KMS-11 (cell line): Measurements from ENCODE around the gene DIABLO.

Experiments used
- H2AFZ ChIP-seq: fragments of 200-600 bp; sonication (generic); 2 replicates; pipeline ENCODE4 v1.6.1; 2016; ENCODE audit warnings: antibody characterized with exemption, mixed run types, low read depth
- H3K27ac ChIP-seq: fragments of 200-600 bp; sonication (generic); 2 replicates; pipeline ENCODE4 v1.6.1; 2016; ENCODE audit warnings: mild to moderate bottlenecking, mixed run types
- H3K27me3 ChIP-seq: fragments of 200-600 bp; sonication (generic); 2 replicates; pipeline ENCODE4 v1.6.1; 2017; ENCODE audit warnings: mild to moderate bottlenecking, low read depth, mixed run types, moderate library complexity; ENCODE audit not compliant: insufficient read depth
- H3K36me3 ChIP-seq: fragments of 200-600 bp; sonication (generic); 2 replicates; pipeline ENCODE4 v1.6.1; 2017; ENCODE audit warnings: mild to moderate bottlenecking, mixed run types; ENCODE audit not compliant: insufficient read depth
- H3K4me1 ChIP-seq: fragments of 200-600 bp; sonication (generic); 2 replicates; pipeline ENCODE4 v1.6.1; 2016; ENCODE audit warnings: mild to moderate bottlenecking, low read depth, mixed run types; ENCODE audit not compliant: poor library complexity, severe bottlenecking
- H3K4me2 ChIP-seq: fragments of 200-600 bp; sonication (generic); 2 replicates; pipeline ENCODE4 v1.7.0; 2016; ENCODE audit warnings: mild to moderate bottlenecking, mixed run types
- H3K4me3 ChIP-seq: fragments of 200-600 bp; sonication (generic); IDR thresholded peaks from 2 replicates; pipeline ENCODE4 v1.6.1; 2017; ENCODE audit warnings: low read depth, low read length, mixed read lengths; ENCODE audit not compliant: insufficient read depth
- H3K79me2 ChIP-seq: fragments of 200-600 bp; sonication (generic); 2 replicates; pipeline ENCODE4 v1.6.1; 2016; ENCODE audit warnings: low read depth, mixed run types; ENCODE audit not compliant: insufficient read depth
- H3K9ac ChIP-seq: fragments of 200-600 bp; sonication (generic); 2 replicates; pipeline ENCODE4 v1.6.1; 2016; ENCODE audit warnings: mild to moderate bottlenecking, mixed run types
- H4K20me1 ChIP-seq: fragments of 200-600 bp; sonication (generic); 2 replicates; pipeline ENCODE4 v1.6.1; 2016; ENCODE audit warnings: mild to moderate bottlenecking, mixed run types; ENCODE audit not compliant: insufficient read depth
- TF ChIP-seq, protein P1 (sequence below): fragments of 200-600 bp; sonication (generic); conservative IDR thresholded peaks from 2 replicates; pipeline ENCODE4 v1.6.1; 2017; ENCODE audit warnings: low read depth, mild to moderate bottlenecking, antibody characterized with exemption, low read length, moderate library complexity, mixed read lengths

Gene DIABLO

DNA sequence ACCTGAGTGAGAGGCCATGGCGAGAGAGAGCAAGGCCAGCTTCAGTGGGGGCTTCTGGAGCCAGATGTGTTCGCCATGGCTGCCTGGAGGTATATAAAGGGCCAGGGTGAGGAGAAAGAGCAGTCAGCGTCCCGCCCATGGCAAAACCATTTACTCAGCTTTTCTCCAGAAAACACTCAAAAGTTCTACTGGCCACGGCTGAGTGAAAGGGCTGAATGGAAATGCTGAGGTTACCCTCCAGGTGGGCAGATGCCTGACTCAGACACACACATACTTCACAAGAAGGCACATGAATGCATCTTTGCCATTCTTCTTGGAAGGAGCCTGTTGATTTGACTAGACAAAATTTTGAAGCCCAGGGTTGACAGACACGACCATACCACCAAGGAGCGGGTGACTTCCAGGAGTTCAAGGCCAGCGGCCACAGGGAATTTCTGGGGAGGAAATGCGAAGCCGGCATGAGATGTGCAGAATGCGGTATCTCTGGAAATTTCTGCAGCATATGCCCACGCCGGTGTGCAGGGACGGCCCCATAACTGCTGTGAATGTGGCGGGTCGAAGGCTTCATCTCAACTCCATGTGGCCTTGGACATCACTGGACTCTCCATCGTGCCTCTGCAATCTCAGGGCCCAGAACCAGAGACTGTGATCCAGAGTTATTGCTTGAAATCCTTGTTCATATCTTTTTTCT, 51.6 kb downstream of the DIABLO start, which contains the start of gene IL31:
Gene IL31, minus strand, starts transcription at position 67 of the 691 bp plus-strand sequence. Its CDS starts 49 bp downstream, at position 18.
- H2AFZ ChIP-seq: no peak within 1 kb of the TSS
- TF ChIP-seq, protein P1, sequence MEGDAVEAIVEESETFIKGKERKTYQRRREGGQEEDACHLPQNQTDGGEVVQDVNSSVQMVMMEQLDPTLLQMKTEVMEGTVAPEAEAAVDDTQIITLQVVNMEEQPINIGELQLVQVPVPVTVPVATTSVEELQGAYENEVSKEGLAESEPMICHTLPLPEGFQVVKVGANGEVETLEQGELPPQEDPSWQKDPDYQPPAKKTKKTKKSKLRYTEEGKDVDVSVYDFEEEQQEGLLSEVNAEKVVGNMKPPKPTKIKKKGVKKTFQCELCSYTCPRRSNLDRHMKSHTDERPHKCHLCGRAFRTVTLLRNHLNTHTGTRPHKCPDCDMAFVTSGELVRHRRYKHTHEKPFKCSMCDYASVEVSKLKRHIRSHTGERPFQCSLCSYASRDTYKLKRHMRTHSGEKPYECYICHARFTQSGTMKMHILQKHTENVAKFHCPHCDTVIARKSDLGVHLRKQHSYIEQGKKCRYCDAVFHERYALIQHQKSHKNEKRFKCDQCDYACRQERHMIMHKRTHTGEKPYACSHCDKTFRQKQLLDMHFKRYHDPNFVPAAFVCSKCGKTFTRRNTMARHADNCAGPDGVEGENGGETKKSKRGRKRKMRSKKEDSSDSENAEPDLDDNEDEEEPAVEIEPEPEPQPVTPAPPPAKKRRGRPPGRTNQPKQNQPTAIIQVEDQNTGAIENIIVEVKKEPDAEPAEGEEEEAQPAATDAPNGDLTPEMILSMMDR: no peak
- H4K20me1 ChIP-seq: no peaks in the 10 kb centered on the region
- no peak within 1 kb of the TSS for H3K9ac ChIP-seq
- H3K4me1 ChIP-seq: no peaks in the 10 kb centered on the region
- H3K4me3 ChIP-seq: no peak within 1 kb of the TSS
- no peak within 1 kb of the TSS for H3K27ac ChIP-seq
- no peaks in the 10 kb centered on the region for H3K36me3 ChIP-seq
- no peaks in the 10 kb centered on the region for H3K27me3 ChIP-seq
- H3K79me2 ChIP-seq: no peaks in the 10 kb centered on the region
- H3K4me2 ChIP-seq: no peak within 1 kb of the TSS

- Histone ChIP-seq H3K4me1 (no peaks in the 10 kb centered on the region), H2AFZ (no peak overlapping the region), H3K9ac (no peak overlapping the region), H3K36me3 (no peaks in the 10 kb centered on the region), H3K27me3 (no peaks in the 10 kb centered on the region), H3K4me2 (no peak overlapping the region), H4K20me1 (no peaks in the 10 kb centered on the region), H3K79me2 (no peaks in the 10 kb centered on the region), H3K27ac (no peak overlapping the region), H3K4me3 (no peak overlapping the region)
- TF ChIP-seq, protein P1: no peak
Measured at GRCh38 chr12:122172262-122172939, 53.5 kb downstream of the DIABLO start.

GRCh38 chr12:122171399-122171798, 54.5 kb downstream of the DIABLO start:
- TF ChIP-seq, protein P1: no peak
- no peaks in the 10 kb centered on the region for H3K36me3 ChIP-seq
- no peaks in the 10 kb centered on the region for H3K4me1 ChIP-seq
- no peak overlapping the region for H3K4me2 ChIP-seq
- H3K4me3 ChIP-seq: no peak overlapping the region
- no peaks in the 10 kb centered on the region for H4K20me1 ChIP-seq
- no peak overlapping the region for H2AFZ ChIP-seq
- no peak overlapping the region for H3K27ac ChIP-seq
- no peak overlapping the region for H3K9ac ChIP-seq
- no peaks in the 10 kb centered on the region for H3K79me2 ChIP-seq
- H3K27me3 ChIP-seq: no peaks in the 10 kb centered on the region

DNA sequence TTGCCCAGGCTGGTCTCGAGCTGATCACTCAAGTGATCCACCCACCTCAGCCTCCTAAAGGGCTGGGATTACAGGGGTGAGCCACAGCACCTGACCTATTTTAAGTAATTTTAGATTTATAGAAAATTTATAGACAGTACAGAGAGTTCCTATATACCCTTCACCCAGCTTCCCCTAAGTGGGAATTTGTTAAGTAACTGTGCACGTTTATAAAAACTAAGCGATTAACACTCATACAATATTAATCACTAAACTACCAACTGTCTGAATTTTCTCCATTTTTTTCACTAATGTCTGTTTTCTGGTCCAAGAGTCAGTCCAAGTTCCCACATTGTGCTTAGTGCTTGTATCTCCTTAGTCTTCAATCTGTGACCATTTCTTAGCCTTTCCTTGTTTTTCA, 57.4 kb downstream of the DIABLO start:
- Histone ChIP-seq H3K27ac (no peak overlapping the region), H3K27me3 (no peaks in the 10 kb centered on the region), H2AFZ (no peak overlapping the region), H3K4me1 (no peaks in the 10 kb centered on the region), H4K20me1 (no peaks in the 10 kb centered on the region), H3K4me3 (no peak overlapping the region), H3K36me3 (no peaks in the 10 kb centered on the region), H3K4me2 (no peak overlapping the region), H3K9ac (no peak overlapping the region), H3K79me2 (no peaks in the 10 kb centered on the region)
- TF ChIP-seq, protein P1: no peak
